ENCODE results near the gene AP3M1.

- TF ChIP-seq, protein P1, sequence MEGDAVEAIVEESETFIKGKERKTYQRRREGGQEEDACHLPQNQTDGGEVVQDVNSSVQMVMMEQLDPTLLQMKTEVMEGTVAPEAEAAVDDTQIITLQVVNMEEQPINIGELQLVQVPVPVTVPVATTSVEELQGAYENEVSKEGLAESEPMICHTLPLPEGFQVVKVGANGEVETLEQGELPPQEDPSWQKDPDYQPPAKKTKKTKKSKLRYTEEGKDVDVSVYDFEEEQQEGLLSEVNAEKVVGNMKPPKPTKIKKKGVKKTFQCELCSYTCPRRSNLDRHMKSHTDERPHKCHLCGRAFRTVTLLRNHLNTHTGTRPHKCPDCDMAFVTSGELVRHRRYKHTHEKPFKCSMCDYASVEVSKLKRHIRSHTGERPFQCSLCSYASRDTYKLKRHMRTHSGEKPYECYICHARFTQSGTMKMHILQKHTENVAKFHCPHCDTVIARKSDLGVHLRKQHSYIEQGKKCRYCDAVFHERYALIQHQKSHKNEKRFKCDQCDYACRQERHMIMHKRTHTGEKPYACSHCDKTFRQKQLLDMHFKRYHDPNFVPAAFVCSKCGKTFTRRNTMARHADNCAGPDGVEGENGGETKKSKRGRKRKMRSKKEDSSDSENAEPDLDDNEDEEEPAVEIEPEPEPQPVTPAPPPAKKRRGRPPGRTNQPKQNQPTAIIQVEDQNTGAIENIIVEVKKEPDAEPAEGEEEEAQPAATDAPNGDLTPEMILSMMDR (conservative IDR thresholded peaks at IDR 0.05 in 1 of 2, IDR thresholded peaks at IDR 0.05 in 1 of 2; ENCODE audit: low read depth in 1 of 2, low read length in 2 of 2) = no peak
- TF ChIP-seq EZH2 (IDR thresholded peaks at IDR 0.05; ENCODE audit: low read length, missing control alignments) = no peak
These were observed 43.2 kb downstream of the AP3M1 start for GRCh38 chr10:74107391-74107790.
